Measurements from ENCODE around the gene ZNF462.
A peak's percentile ranks its signal among the peaks of the same experiment; 100 is the strongest.
"Not testable (repeated sequence)": the region's sequence is repeated elsewhere in the genome, so short reads cannot be mapped to it uniquely, and the experiment has no call there.

ZNF462 gene

DNA sequence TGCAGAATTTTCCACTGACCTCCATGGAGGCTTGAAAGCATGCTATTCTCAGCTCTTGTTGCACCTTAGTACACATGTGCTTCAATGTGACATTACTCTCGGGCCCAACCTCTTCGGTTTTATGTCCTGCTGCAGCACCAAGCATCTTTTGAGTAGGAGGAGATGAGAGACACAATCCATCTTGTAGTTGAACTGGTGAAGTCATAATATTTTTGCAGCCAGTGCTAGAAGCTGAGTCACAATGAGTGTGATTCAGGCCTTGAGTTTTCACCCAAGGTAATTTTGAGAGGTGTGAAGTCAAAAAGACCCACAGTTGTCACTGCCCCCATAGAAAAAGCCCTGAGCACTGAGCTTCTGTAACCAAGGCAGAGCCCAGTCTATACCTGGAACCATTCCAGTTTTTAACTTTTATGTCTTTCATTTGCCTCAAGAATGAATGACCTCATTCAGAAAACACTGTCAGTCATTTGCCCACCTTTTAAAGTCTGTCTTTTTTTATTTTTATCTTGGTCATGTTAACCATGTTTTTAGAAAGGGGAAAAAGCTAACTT lies 117.7 kb downstream of the ZNF462 start:
- no peak for TF ChIP-seq CTCF (conservative IDR thresholded peaks at IDR 0.05; ENCODE audit: control insufficient read depth, insufficient read depth, low read depth, low read length)
- peak; percentile 56 for DNase-seq (ENCODE audit: low read depth)
- H3K4me3 ChIP-seq (ENCODE audit: control insufficient read depth, low read depth, low read length) = no peak overlapping the region

GRCh38 chr9:106981396-106982287 lies 118.7 kb downstream of the ZNF462 start:
- TF ChIP-seq CTCF (conservative IDR thresholded peaks at IDR 0.05; ENCODE audit: control insufficient read depth, insufficient read depth, low read depth, low read length) = no peak
- no peak overlapping the region for H3K4me3 ChIP-seq (ENCODE audit: control insufficient read depth, low read depth, low read length)
- DNase-seq (ENCODE audit: low read depth) = no peak

GRCh38 chr9:106982636-106983035 lies 119.7 kb downstream of the ZNF462 start:
- no peak overlapping the region for H3K4me3 ChIP-seq (ENCODE audit: control insufficient read depth, low read depth, low read length)
- no peak for DNase-seq (ENCODE audit: low read depth)
- no peak for TF ChIP-seq CTCF (conservative IDR thresholded peaks at IDR 0.05; ENCODE audit: control insufficient read depth, insufficient read depth, low read depth, low read length)

- no peak for DNase-seq (ENCODE audit: low read depth)
- no peak overlapping the region for H3K4me3 ChIP-seq (ENCODE audit: control insufficient read depth, low read depth, low read length)
- no peak for TF ChIP-seq CTCF (conservative IDR thresholded peaks at IDR 0.05; ENCODE audit: control insufficient read depth, insufficient read depth, low read depth, low read length)
Measured at GRCh38 chr9:106983346-106983745, 120.4 kb downstream of the ZNF462 start.

- not testable (repeated sequence) for DNase-seq (ENCODE audit: low read depth); H3K4me3 ChIP-seq (ENCODE audit: control insufficient read depth, low read depth, low read length)
Measured at GRCh38 chr9:106989904-106990303, 126.9 kb downstream of the ZNF462 start.

DNA sequence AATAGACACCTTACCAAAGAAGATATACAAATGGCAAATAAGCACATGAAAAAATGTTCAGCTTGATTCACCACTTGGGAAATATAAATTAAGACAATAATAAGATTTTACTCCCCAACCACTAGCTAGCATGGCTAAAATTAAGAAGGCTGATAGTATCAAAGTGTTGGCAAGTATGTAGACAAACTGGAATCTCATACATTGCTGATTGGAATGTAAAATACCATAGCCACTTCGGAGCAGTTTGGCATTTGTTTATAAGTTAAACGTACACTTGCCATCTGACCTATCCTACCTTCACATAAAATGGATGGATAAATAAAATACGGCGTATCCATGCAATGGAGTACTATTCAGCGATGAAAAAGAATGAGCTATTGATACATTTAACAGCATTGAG lies 129.2 kb downstream of the ZNF462 start:
- no peak overlapping the region for H3K4me3 ChIP-seq (ENCODE audit: control insufficient read depth, low read depth, low read length)
- no peak for TF ChIP-seq CTCF (conservative IDR thresholded peaks at IDR 0.05; ENCODE audit: control insufficient read depth, insufficient read depth, low read depth, low read length)
- DNase-seq (ENCODE audit: low read depth) = no peak

DNA sequence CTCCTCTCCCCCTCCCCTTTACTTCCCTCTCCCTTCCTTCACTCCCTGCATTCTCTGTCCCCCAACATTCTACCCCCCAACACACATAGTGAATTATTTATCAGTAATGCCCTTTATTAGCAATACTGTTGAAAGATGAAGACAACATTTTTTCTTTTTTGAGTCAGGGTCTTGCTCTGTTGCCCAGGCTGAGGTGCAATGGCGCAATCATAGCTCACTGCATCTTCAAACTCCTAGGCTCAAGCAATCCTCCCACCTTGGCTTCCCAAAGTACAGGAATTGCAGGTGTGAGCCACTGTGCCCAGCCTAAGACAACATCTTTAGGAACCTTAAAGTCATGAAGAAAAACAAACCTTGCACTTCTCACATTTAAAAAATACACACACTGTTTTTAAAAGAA lies 130.6 kb downstream of the ZNF462 start:
- H3K4me3 ChIP-seq (ENCODE audit: control insufficient read depth, low read depth, low read length) = no peak overlapping the region
- TF ChIP-seq CTCF (conservative IDR thresholded peaks at IDR 0.05; ENCODE audit: control insufficient read depth, insufficient read depth, low read depth, low read length) = no peak
- no peak for DNase-seq (ENCODE audit: low read depth)
